Calu3 (cell line): Measurements from ENCODE around the gene ELMO1. TPM values are rescaled to one million over a fixed set of nuclear protein-coding genes. Genes with fewer than 3 reads are reported as not detected.

Experiments
- BruUV-seq: library from RNA; stranded (reverse); fragments of 400-500 nt; replicated peaks from 2 replicates; lab custom pipeline; 2021; lab: Mats Ljungman, UMichigan
- CTCF ChIA-PET: fragments of 300-600 bp; sonication (Branson Sonifier 250); formaldehyde crosslinking; loops from one replicate; lab custom pipeline; 2022; ENCODE audit warnings: antibody characterized with exemption; lab: Charles Lee
- DNase-seq: peaks from one replicate; pipeline ENCODE4 v3.0.0; 2022
- H3K27ac Mint-ChIP-seq: one replicate; pipeline ENCODE4 v1.8.0; 2022; ENCODE audit warnings: mixed read lengths; ENCODE audit not compliant: unreplicated experiment
- H3K27me3 Mint-ChIP-seq: one replicate; pipeline ENCODE4 v1.8.0; 2022; ENCODE audit warnings: mixed read lengths; ENCODE audit not compliant: unreplicated experiment
- H3K36me3 Mint-ChIP-seq: one replicate; pipeline ENCODE4 v1.8.0; 2022; ENCODE audit warnings: mild to moderate bottlenecking, moderate library complexity, mixed read lengths; ENCODE audit not compliant: insufficient read depth, unreplicated experiment
- H3K4me1 Mint-ChIP-seq: one replicate; pipeline ENCODE4 v1.8.0; 2022; ENCODE audit warnings: mild to moderate bottlenecking, low read depth, mixed read lengths; ENCODE audit not compliant: unreplicated experiment
- H3K4me3 Mint-ChIP-seq: one replicate; pipeline ENCODE4 v1.8.0; 2022; ENCODE audit warnings: mild to moderate bottlenecking, low read depth, moderate library complexity, mixed read lengths; ENCODE audit not compliant: unreplicated experiment
- H3K9me3 Mint-ChIP-seq: one replicate; pipeline ENCODE4 v1.8.0; 2022; ENCODE audit warnings: low read depth, mixed read lengths; ENCODE audit not compliant: unreplicated experiment
- intact Hi-C: fragments of 100-400 bp; cut with micrococcal nuclease; formaldehyde crosslinking; loops from one replicate; pipeline ENCODE4 v1.10.0; 2022; ENCODE audit not compliant: unreplicated experiment
- total RNA-seq: library from RNA; stranded (reverse); gene quantifications from 2 replicates; pipeline ENCODE4 v1.2.3, GENCODE V29; 2022
- TF ChIP-seq, protein P1 (sequence below): fragments of 200-600 bp; IDR thresholded peaks from one replicate; pipeline ENCODE4 v1.8.0; 2022; ENCODE audit warnings: antibody characterized with exemption; ENCODE audit not compliant: unreplicated experiment

Gene ELMO1
- total RNA-seq, 1 experiment from 2014 or later, result not detected

DNA sequence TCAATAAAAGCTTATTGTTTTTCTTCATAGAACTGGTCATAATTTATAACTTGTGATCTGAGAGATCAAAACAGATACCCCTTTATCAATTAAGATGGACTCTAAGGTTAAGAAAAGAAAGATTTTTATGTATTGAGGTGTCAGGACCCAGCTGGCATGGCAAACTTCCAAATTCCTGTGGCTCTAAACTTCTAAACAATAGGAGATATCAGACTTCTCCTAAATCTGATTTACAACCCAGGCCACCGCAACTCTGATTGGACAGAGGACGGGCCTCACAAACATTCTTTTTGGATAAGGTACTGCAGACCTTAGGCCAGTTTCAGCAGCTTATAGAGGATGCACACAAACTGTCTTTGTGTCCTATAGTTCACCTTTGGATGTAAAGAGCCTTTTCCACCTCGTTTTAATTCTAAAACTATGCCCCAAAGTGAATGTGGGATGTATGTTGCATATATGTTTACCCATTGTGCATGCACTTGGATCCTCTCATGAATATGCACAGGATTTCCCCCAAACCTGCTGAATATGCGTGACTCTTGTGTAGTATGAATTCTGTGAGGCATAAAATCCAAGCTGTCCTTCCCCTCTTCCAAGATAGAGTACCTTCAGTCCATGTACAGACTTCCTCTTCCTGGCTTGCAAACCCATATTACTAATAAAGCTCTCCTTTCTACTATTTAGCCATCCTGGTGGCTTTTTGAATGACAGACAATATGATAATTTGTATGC lies 69.0 kb downstream of the ELMO1 start:
- TF ChIP-seq, protein P1, sequence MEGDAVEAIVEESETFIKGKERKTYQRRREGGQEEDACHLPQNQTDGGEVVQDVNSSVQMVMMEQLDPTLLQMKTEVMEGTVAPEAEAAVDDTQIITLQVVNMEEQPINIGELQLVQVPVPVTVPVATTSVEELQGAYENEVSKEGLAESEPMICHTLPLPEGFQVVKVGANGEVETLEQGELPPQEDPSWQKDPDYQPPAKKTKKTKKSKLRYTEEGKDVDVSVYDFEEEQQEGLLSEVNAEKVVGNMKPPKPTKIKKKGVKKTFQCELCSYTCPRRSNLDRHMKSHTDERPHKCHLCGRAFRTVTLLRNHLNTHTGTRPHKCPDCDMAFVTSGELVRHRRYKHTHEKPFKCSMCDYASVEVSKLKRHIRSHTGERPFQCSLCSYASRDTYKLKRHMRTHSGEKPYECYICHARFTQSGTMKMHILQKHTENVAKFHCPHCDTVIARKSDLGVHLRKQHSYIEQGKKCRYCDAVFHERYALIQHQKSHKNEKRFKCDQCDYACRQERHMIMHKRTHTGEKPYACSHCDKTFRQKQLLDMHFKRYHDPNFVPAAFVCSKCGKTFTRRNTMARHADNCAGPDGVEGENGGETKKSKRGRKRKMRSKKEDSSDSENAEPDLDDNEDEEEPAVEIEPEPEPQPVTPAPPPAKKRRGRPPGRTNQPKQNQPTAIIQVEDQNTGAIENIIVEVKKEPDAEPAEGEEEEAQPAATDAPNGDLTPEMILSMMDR, result no peak
- no peaks in the 10 kb centered on the region for H3K36me3 Mint-ChIP-seq
- H3K4me1 Mint-ChIP-seq, result no peaks in the 10 kb centered on the region
- no peak for DNase-seq
- no peak overlapping the region for H3K4me3 Mint-ChIP-seq
- H3K27me3 Mint-ChIP-seq, result no peaks in the 10 kb centered on the region
- CTCF ChIA-PET, result no interaction called here
- no TSS peak for BruUV-seq
- H3K27ac Mint-ChIP-seq, result no peak overlapping the region
- intact Hi-C loops, result no loop called here
- peaks cover 8% of the 10 kb centered on the region for H3K9me3 Mint-ChIP-seq

GRCh38 chr7:37377231-37377630 lies 71.4 kb downstream of the ELMO1 start:
- Mint-ChIP-seq H3K36me3 (no peaks in the 10 kb centered on the region), H3K27me3 (no peaks in the 10 kb centered on the region), H3K9me3 (peaks cover 8% of the 10 kb centered on the region), H3K4me3 (no peak overlapping the region), H3K27ac (no peak overlapping the region), H3K4me1 (no peaks in the 10 kb centered on the region)
- BruUV-seq, result no TSS peak
- intact Hi-C loops, result no loop called here
- TF ChIP-seq, protein P1, result no peak
- CTCF ChIA-PET, result no interaction called here
- no peak for DNase-seq

DNA sequence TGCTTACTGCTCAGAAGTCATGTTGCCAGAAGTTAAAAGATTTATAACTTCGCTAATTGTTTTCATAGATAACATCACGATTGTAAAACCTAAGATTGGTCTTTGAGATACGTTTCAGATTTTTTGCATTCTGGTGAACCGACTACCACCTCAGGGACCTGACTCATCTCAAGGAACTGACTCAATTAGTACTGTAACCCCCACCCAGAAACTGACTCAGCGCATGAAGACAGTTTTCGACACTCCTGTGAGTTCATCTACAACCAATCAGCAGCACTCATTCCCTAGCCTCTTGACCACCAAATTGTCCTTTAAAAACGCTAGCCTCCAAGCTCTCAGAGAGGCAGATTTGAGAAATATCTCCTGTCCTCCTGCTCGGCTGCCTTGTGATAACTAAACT lies 72.3 kb downstream of the ELMO1 start:
- intact Hi-C loops, result no loop called here
- Mint-ChIP-seq H3K36me3 (no peaks in the 10 kb centered on the region), H3K27ac (no peak overlapping the region), H3K27me3 (no peaks in the 10 kb centered on the region), H3K4me3 (no peak overlapping the region), H3K4me1 (no peaks in the 10 kb centered on the region), H3K9me3 (peaks cover 8% of the 10 kb centered on the region)
- no peak for DNase-seq
- no TSS peak for BruUV-seq
- CTCF ChIA-PET, result no interaction called here
- TF ChIP-seq, protein P1, result no peak

- Mint-ChIP-seq H3K27ac (no peak overlapping the region), H3K36me3 (no peaks in the 10 kb centered on the region), H3K27me3 (peaks cover 16% of the 10 kb centered on the region), H3K4me3 (no peak overlapping the region), H3K9me3 (peaks cover 4% of the 10 kb centered on the region), H3K4me1 (no peaks in the 10 kb centered on the region)
- BruUV-seq, result no TSS peak
- intact Hi-C loops, result no loop called here
- DNase-seq, result no peak
- TF ChIP-seq, protein P1, result no peak
- CTCF ChIA-PET, result no interaction called here
Measured at GRCh38 chr7:37372750-37373149, 75.9 kb downstream of the ELMO1 start.
